ENCODE measurements around the gene ERVW-1.

The ERVW-1 gene

DNA sequence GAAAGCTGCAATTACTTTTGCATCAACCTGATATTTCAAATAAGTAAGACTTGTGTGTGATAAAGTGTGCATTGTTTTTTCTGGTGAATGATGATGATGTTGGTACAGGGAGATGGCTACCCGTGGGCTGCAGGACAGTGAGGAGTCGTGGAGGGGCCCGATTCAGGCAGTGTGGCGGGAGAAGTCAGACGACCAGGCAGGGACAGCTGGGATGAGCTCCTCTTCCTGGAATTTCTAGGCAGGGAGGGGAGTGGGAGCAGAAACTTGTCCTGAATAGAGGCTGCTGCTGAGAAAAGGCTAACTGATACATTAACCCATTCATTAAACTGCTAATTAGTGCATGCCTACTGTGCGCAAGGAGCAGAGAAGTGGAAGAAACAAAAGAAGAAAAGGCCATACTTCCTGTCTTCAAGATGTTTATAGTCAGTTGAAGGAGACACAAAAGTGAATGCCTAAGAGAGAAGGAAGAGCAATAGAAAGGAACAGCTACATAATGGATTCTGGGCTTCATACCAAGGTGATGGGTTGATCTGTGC, 39.7 kb downstream of the ERVW-1 start:
- no peak overlapping the region for H2AK5ac ChIP-seq (ENCODE audit: low read depth, low read length)
- no peaks in the 10 kb centered on the region for H3K4me1 ChIP-seq (ENCODE audit: control insufficient read depth in 2 of 2, insufficient read depth in 1 of 2, low read depth in 1 of 2, low read length in 2 of 2)
- no peak overlapping the region for H2BK120ac ChIP-seq (ENCODE audit: low read depth, low read length)
- H3K79me1 ChIP-seq (ENCODE audit: low read depth, low read length) = no peaks in the 10 kb centered on the region
- no peak overlapping the region for H4K8ac ChIP-seq (ENCODE audit: low read depth, low read length)
- H3K4me2 ChIP-seq (ENCODE audit: insufficient read depth, low read length, poor library complexity, severe bottlenecking) = no peak overlapping the region
- WGBS, 2 donors (ENCODE audit: extremely low coverage in 2 of 2, insufficient read length in 2 of 2, insufficient replicate concordance in 1 of 2) = no CpG with 5 or more reads among the region's 6 CpGs
- H2BK15ac ChIP-seq (ENCODE audit: low read length) = no peak overlapping the region
- no peak overlapping the region for H2BK12ac ChIP-seq (ENCODE audit: low read length)
- H3K27ac ChIP-seq (replicated peaks; ENCODE audit: low read length) = no peak overlapping the region
- H3K4ac ChIP-seq (ENCODE audit: low read length) = no peak overlapping the region
- H3K23ac ChIP-seq (ENCODE audit: low read depth, low read length, poor library complexity) = no peak overlapping the region
- no peaks in the 10 kb centered on the region for H3K36me3 ChIP-seq (replicated peaks in 1 of 2; ENCODE audit: control insufficient read depth in 2 of 2, insufficient read depth in 2 of 2, low read length in 2 of 2)
- DNase-seq (ENCODE audit: low spot score) = no peak
- H3K27me3 ChIP-seq (ENCODE audit: control insufficient read depth in 3 of 3, insufficient read depth in 3 of 3, low read depth in 1 of 3, low read length in 3 of 3) = peaks cover 0 to 14% (median 0%) of the 10 kb centered on the region in 3 experiments
- no peak overlapping the region for H3K4me3 ChIP-seq (ENCODE audit: low read length in 2 of 2)
- H3K18ac ChIP-seq (ENCODE audit: low read length) = no peak overlapping the region
- no peak overlapping the region for H4K91ac ChIP-seq (ENCODE audit: low read depth, low read length, poor library complexity)
- H3K9me3 ChIP-seq (replicated peaks in 1 of 2; ENCODE audit: control insufficient read depth in 2 of 2, insufficient read depth in 1 of 2, low read depth in 1 of 2, low read length in 2 of 2) = peaks cover 0 to 4% of the 10 kb centered on the region in 2 donors
- no peak overlapping the region for H2AFZ ChIP-seq (ENCODE audit: low read length)
- no peak overlapping the region for H2BK5ac ChIP-seq (ENCODE audit: low read length)
- H3K14ac ChIP-seq (ENCODE audit: low read length) = no peak overlapping the region
- no peak overlapping the region for H3K9ac ChIP-seq (ENCODE audit: low read depth, low read length, poor library complexity)

GRCh38 chr7:92436612-92437445, 40.9 kb downstream of the ERVW-1 start:
- no peak overlapping the region for H3K4me3 ChIP-seq (ENCODE audit: low read length in 2 of 2)
- no peak overlapping the region for H3K4ac ChIP-seq (ENCODE audit: low read length)
- peaks cover 0 to 9% (median 0%) of the 10 kb centered on the region in 3 experiments for H3K27me3 ChIP-seq (ENCODE audit: control insufficient read depth in 3 of 3, insufficient read depth in 3 of 3, low read depth in 1 of 3, low read length in 3 of 3)
- no peak overlapping the region for H4K8ac ChIP-seq (ENCODE audit: low read depth, low read length)
- no peaks in the 10 kb centered on the region for H3K79me1 ChIP-seq (ENCODE audit: low read depth, low read length)
- WGBS, 2 donors (ENCODE audit: extremely low coverage in 2 of 2, insufficient read length in 2 of 2, insufficient replicate concordance in 1 of 2) = no CpG with 5 or more reads among the region's 7 CpGs
- H2BK15ac ChIP-seq (ENCODE audit: low read length) = peak overlapping the region; percentile 4
- no peak overlapping the region for H3K27ac ChIP-seq (replicated peaks; ENCODE audit: low read length)
- DNase-seq (ENCODE audit: low spot score) = no peak
- H2AK5ac ChIP-seq (ENCODE audit: low read depth, low read length) = no peak overlapping the region
- no peaks in the 10 kb centered on the region for H3K36me3 ChIP-seq (replicated peaks in 1 of 2; ENCODE audit: control insufficient read depth in 2 of 2, insufficient read depth in 2 of 2, low read length in 2 of 2)
- H3K18ac ChIP-seq (ENCODE audit: low read length) = no peak overlapping the region
- no peaks in the 10 kb centered on the region for H3K4me1 ChIP-seq (ENCODE audit: control insufficient read depth in 2 of 2, insufficient read depth in 1 of 2, low read depth in 1 of 2, low read length in 2 of 2)
- H4K91ac ChIP-seq (ENCODE audit: low read depth, low read length, poor library complexity) = no peak overlapping the region
- peak overlapping the region; percentile 40 for H2AFZ ChIP-seq (ENCODE audit: low read length)
- H2BK120ac ChIP-seq (ENCODE audit: low read depth, low read length) = no peak overlapping the region
- no peak overlapping the region for H3K4me2 ChIP-seq (ENCODE audit: insufficient read depth, low read length, poor library complexity, severe bottlenecking)
- no peaks in the 10 kb centered on the region for H3K9me3 ChIP-seq (replicated peaks in 1 of 2; ENCODE audit: control insufficient read depth in 2 of 2, insufficient read depth in 1 of 2, low read depth in 1 of 2, low read length in 2 of 2)
- no peak overlapping the region for H3K23ac ChIP-seq (ENCODE audit: low read depth, low read length, poor library complexity)
- H3K9ac ChIP-seq (ENCODE audit: low read depth, low read length, poor library complexity) = peak overlapping the region; percentile 32
- H2BK12ac ChIP-seq (ENCODE audit: low read length) = no peak overlapping the region
- H3K14ac ChIP-seq (ENCODE audit: low read length) = no peak overlapping the region
- no peak overlapping the region for H2BK5ac ChIP-seq (ENCODE audit: low read length)

- Histone ChIP-seq H2BK120ac (ENCODE audit: low read depth, low read length) (no peak overlapping the region), H3K23ac (ENCODE audit: low read depth, low read length, poor library complexity) (no peak overlapping the region), H3K36me3 (replicated peaks in 1 of 2; ENCODE audit: control insufficient read depth in 2 of 2, insufficient read depth in 2 of 2, low read length in 2 of 2) (no peaks in the 10 kb centered on the region), H4K8ac (ENCODE audit: low read depth, low read length) (no peak overlapping the region), H3K27ac (replicated peaks; ENCODE audit: low read length) (no peak overlapping the region), H3K79me1 (ENCODE audit: low read depth, low read length) (no peaks in the 10 kb centered on the region), H3K14ac (ENCODE audit: low read length) (no peak overlapping the region), H2AK5ac (ENCODE audit: low read depth, low read length) (no peak overlapping the region), H2BK5ac (ENCODE audit: low read length) (no peak overlapping the region), H3K9me3 (replicated peaks in 1 of 2; ENCODE audit: control insufficient read depth in 2 of 2, insufficient read depth in 1 of 2, low read depth in 1 of 2, low read length in 2 of 2) (no peaks in the 10 kb centered on the region), H3K4me1 (ENCODE audit: control insufficient read depth in 2 of 2, insufficient read depth in 1 of 2, low read depth in 1 of 2, low read length in 2 of 2) (no peaks in the 10 kb centered on the region), H3K4me2 (ENCODE audit: insufficient read depth, low read length, poor library complexity, severe bottlenecking) (no peak overlapping the region), H3K4me3 (ENCODE audit: low read length in 2 of 2) (no peak overlapping the region), H3K4ac (ENCODE audit: low read length) (no peak overlapping the region), H3K18ac (ENCODE audit: low read length) (no peak overlapping the region), H4K91ac (ENCODE audit: low read depth, low read length, poor library complexity) (no peak overlapping the region), H2BK15ac (ENCODE audit: low read length) (no peak overlapping the region), H2BK12ac (ENCODE audit: low read length) (no peak overlapping the region), H3K27me3 (ENCODE audit: control insufficient read depth in 3 of 3, insufficient read depth in 3 of 3, low read depth in 1 of 3, low read length in 3 of 3) (peaks cover 0 to 3% (median 0%) of the 10 kb centered on the region in 3 experiments), H3K9ac (ENCODE audit: low read depth, low read length, poor library complexity) (no peak overlapping the region), H2AFZ (ENCODE audit: low read length) (no peak overlapping the region)
- no peak for DNase-seq (ENCODE audit: low spot score)
- no CpG with 5 or more reads among the region's 2 CpGs for WGBS, 2 donors (ENCODE audit: extremely low coverage in 2 of 2, insufficient read length in 2 of 2, insufficient replicate concordance in 1 of 2)
Observed at GRCh38 chr7:92435542-92435941, 42.2 kb downstream of the ERVW-1 start.

DNA sequence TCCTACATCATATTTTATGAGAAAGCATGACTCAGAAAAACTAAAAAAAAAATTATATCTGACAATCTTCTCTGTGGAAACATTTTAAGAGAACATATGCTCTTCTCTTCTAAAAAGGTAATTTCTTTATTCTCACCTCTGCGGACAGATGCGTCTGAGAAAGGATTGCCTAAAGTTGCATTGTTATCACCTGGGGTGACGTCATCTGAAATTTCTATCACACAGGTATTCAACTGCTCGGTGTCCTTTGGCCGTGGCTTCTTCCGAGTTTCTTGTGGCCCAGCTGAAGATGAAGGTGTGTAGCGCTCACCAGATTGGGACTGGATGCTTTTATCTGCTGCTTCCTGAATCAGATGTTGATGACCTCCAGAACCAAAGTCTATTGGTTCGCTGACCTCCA, 44.7 kb downstream of the ERVW-1 start:
- no peak overlapping the region for H3K4me3 ChIP-seq (ENCODE audit: low read length in 2 of 2)
- no peak overlapping the region for H3K9ac ChIP-seq (ENCODE audit: low read depth, low read length, poor library complexity)
- H2BK12ac ChIP-seq (ENCODE audit: low read length) = no peak overlapping the region
- H2BK5ac ChIP-seq (ENCODE audit: low read length) = no peak overlapping the region
- H3K27me3 ChIP-seq (ENCODE audit: control insufficient read depth in 3 of 3, insufficient read depth in 3 of 3, low read depth in 1 of 3, low read length in 3 of 3) = peaks cover 0 to 8% (median 0%) of the 10 kb centered on the region in 3 experiments
- H2AK5ac ChIP-seq (ENCODE audit: low read depth, low read length) = no peak overlapping the region
- H3K9me3 ChIP-seq (replicated peaks in 1 of 2; ENCODE audit: control insufficient read depth in 2 of 2, insufficient read depth in 1 of 2, low read depth in 1 of 2, low read length in 2 of 2) = no peaks in the 10 kb centered on the region
- no peak overlapping the region for H2BK15ac ChIP-seq (ENCODE audit: low read length)
- H3K4ac ChIP-seq (ENCODE audit: low read length) = no peak overlapping the region
- no peaks in the 10 kb centered on the region for H3K4me1 ChIP-seq (ENCODE audit: control insufficient read depth in 2 of 2, insufficient read depth in 1 of 2, low read depth in 1 of 2, low read length in 2 of 2)
- no peaks in the 10 kb centered on the region for H3K79me1 ChIP-seq (ENCODE audit: low read depth, low read length)
- no peak overlapping the region for H2BK120ac ChIP-seq (ENCODE audit: low read depth, low read length)
- no peak overlapping the region for H3K18ac ChIP-seq (ENCODE audit: low read length)
- H4K8ac ChIP-seq (ENCODE audit: low read depth, low read length) = no peak overlapping the region
- no peaks in the 10 kb centered on the region for H3K36me3 ChIP-seq (replicated peaks in 1 of 2; ENCODE audit: control insufficient read depth in 2 of 2, insufficient read depth in 2 of 2, low read length in 2 of 2)
- DNase-seq (ENCODE audit: low spot score) = no peak
- H3K27ac ChIP-seq (replicated peaks; ENCODE audit: low read length) = no peak overlapping the region
- H4K91ac ChIP-seq (ENCODE audit: low read depth, low read length, poor library complexity) = no peak overlapping the region
- H3K14ac ChIP-seq (ENCODE audit: low read length) = no peak overlapping the region
- no CpG with 5 or more reads among the region's 8 CpGs for WGBS, 2 donors (ENCODE audit: extremely low coverage in 2 of 2, insufficient read length in 2 of 2, insufficient replicate concordance in 1 of 2)
- H3K4me2 ChIP-seq (ENCODE audit: insufficient read depth, low read length, poor library complexity, severe bottlenecking) = no peak overlapping the region
- H3K23ac ChIP-seq (ENCODE audit: low read depth, low read length, poor library complexity) = no peak overlapping the region
- H2AFZ ChIP-seq (ENCODE audit: low read length) = no peak overlapping the region
